KMS-11 (cell line): ENCODE results near the gene UBE2E2.

Source experiments
- H2AFZ ChIP-seq: fragments of 200-600 bp; sonication (generic); 2 replicates; pipeline ENCODE4 v1.6.1; 2016; ENCODE audit warnings: antibody characterized with exemption, mixed run types, low read depth
- H3K27ac ChIP-seq: fragments of 200-600 bp; sonication (generic); 2 replicates; pipeline ENCODE4 v1.6.1; 2016; ENCODE audit warnings: mild to moderate bottlenecking, mixed run types
- H3K27me3 ChIP-seq: fragments of 200-600 bp; sonication (generic); 2 replicates; pipeline ENCODE4 v1.6.1; 2017; ENCODE audit warnings: mild to moderate bottlenecking, low read depth, mixed run types, moderate library complexity; ENCODE audit not compliant: insufficient read depth
- H3K36me3 ChIP-seq: fragments of 200-600 bp; sonication (generic); 2 replicates; pipeline ENCODE4 v1.6.1; 2017; ENCODE audit warnings: mild to moderate bottlenecking, mixed run types; ENCODE audit not compliant: insufficient read depth
- H3K4me1 ChIP-seq: fragments of 200-600 bp; sonication (generic); 2 replicates; pipeline ENCODE4 v1.6.1; 2016; ENCODE audit warnings: mild to moderate bottlenecking, low read depth, mixed run types; ENCODE audit not compliant: poor library complexity, severe bottlenecking
- H3K4me2 ChIP-seq: fragments of 200-600 bp; sonication (generic); 2 replicates; pipeline ENCODE4 v1.7.0; 2016; ENCODE audit warnings: mild to moderate bottlenecking, mixed run types
- H3K4me3 ChIP-seq: fragments of 200-600 bp; sonication (generic); IDR thresholded peaks from 2 replicates; pipeline ENCODE4 v1.6.1; 2017; ENCODE audit warnings: low read depth, low read length, mixed read lengths; ENCODE audit not compliant: insufficient read depth
- H3K79me2 ChIP-seq: fragments of 200-600 bp; sonication (generic); 2 replicates; pipeline ENCODE4 v1.6.1; 2016; ENCODE audit warnings: low read depth, mixed run types; ENCODE audit not compliant: insufficient read depth
- H3K9ac ChIP-seq: fragments of 200-600 bp; sonication (generic); 2 replicates; pipeline ENCODE4 v1.6.1; 2016; ENCODE audit warnings: mild to moderate bottlenecking, mixed run types
- H4K20me1 ChIP-seq: fragments of 200-600 bp; sonication (generic); 2 replicates; pipeline ENCODE4 v1.6.1; 2016; ENCODE audit warnings: mild to moderate bottlenecking, mixed run types; ENCODE audit not compliant: insufficient read depth
- TF ChIP-seq, protein P1 (sequence below): fragments of 200-600 bp; sonication (generic); conservative IDR thresholded peaks from 2 replicates; pipeline ENCODE4 v1.6.1; 2017; ENCODE audit warnings: low read depth, mild to moderate bottlenecking, antibody characterized with exemption, low read length, moderate library complexity, mixed read lengths

The UBE2E2 gene

GRCh38 chr3:23640471-23641146, 437.5 kb downstream of the UBE2E2 start:
- Histone ChIP-seq H3K9ac (no peak overlapping the region), H3K27ac (no peak overlapping the region), H3K4me2 (no peak overlapping the region), H3K79me2 (no peaks in the 10 kb centered on the region), H4K20me1 (no peaks in the 10 kb centered on the region), H3K36me3 (no peaks in the 10 kb centered on the region), H3K4me3 (no peak overlapping the region), H3K27me3 (no peaks in the 10 kb centered on the region), H2AFZ (no peak overlapping the region), H3K4me1 (peaks cover 7% of the 10 kb centered on the region)
- TF ChIP-seq, protein P1, sequence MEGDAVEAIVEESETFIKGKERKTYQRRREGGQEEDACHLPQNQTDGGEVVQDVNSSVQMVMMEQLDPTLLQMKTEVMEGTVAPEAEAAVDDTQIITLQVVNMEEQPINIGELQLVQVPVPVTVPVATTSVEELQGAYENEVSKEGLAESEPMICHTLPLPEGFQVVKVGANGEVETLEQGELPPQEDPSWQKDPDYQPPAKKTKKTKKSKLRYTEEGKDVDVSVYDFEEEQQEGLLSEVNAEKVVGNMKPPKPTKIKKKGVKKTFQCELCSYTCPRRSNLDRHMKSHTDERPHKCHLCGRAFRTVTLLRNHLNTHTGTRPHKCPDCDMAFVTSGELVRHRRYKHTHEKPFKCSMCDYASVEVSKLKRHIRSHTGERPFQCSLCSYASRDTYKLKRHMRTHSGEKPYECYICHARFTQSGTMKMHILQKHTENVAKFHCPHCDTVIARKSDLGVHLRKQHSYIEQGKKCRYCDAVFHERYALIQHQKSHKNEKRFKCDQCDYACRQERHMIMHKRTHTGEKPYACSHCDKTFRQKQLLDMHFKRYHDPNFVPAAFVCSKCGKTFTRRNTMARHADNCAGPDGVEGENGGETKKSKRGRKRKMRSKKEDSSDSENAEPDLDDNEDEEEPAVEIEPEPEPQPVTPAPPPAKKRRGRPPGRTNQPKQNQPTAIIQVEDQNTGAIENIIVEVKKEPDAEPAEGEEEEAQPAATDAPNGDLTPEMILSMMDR: no peak
